Stimulated activated CD4-positive, alpha-beta T cell treated with anti-CD3 and anti-CD28 coated beads, Interleukin-2, amount 100 ng/mL, for 24 hours (primary cell): ENCODE data around the gene SHBG.
A peak's percentile ranks its signal among the peaks of the same experiment; 100 is the strongest.

Experiments used
- DNase-seq, 2 donors: peaks; one replicate each; pipeline ENCODE4 v3.0.0-alpha.2; 2020

SHBG gene

GRCh38 chr17:7651097-7651664 lies 21.2 kb downstream of the SHBG start:
- no peak for DNase-seq

GRCh38 chr17:7651665-7652387 lies 21.9 kb downstream of the SHBG start:
- no peak for DNase-seq

- no peak for DNase-seq
Measured at GRCh38 chr17:7652388-7653356, 22.7 kb downstream of the SHBG start.

- no peak for DNase-seq
Measured at GRCh38 chr17:7654832-7655540, 25.1 kb downstream of the SHBG start.

GRCh38 chr17:7655541-7655840 lies 25.6 kb downstream of the SHBG start:
- no peak for DNase-seq

GRCh38 chr17:7656958-7657609 lies 27.1 kb downstream of the SHBG start:
- no peak for DNase-seq

- no peak for DNase-seq
Measured at GRCh38 chr17:7667656-7668406, 37.9 kb downstream of the SHBG start.

- no peak for DNase-seq
Measured at GRCh38 chr17:7668482-7668881, 38.5 kb downstream of the SHBG start.

- peak; percentile 61 to 71 for DNase-seq
Measured at GRCh38 chr17:7673239-7673638, 43.3 kb downstream of the SHBG start.

- no peak for DNase-seq
Measured at GRCh38 chr17:7674934-7675333, 45.0 kb downstream of the SHBG start.

GRCh38 chr17:7676533-7676932 lies 46.6 kb downstream of the SHBG start:
- no peak for DNase-seq

- no peak for DNase-seq
Measured at GRCh38 chr17:7677388-7678067, 47.6 kb downstream of the SHBG start.
